Measurements from ENCODE around the gene IPO5. TPM values are rescaled to one million over a fixed set of nuclear protein-coding genes. Genes with fewer than 3 reads are reported as not detected.

Gene IPO5
- total and polyA plus RNA-seq, 2 of the 8 experiments (the other 6 are each of a cell fraction or from before 2014, with no cell fraction given) = 143 to 410 TPM

- no peak for TF ChIP-seq JUND (IDR thresholded peaks at IDR 0.05; ENCODE audit: low read length)
Observed at GRCh38 chr13:97921176-97921816, 32.2 kb upstream of the IPO5 start (continued).
